ENCODE results near the gene SNRNP40.
"Not testable (repeated sequence)": the region's sequence is repeated elsewhere in the genome, so short reads cannot be mapped to it uniquely, and the experiment has no call there.

SNRNP40 gene

GRCh38 chr1:31273619-31274018, 23.0 kb downstream of the SNRNP40 start:
- DNase-seq, result no peak

- no peak for DNase-seq
Observed at GRCh38 chr1:31272369-31272768, 24.2 kb downstream of the SNRNP40 start.

- DNase-seq, result no peak
Observed at GRCh38 chr1:31266547-31266946, 30.0 kb downstream of the SNRNP40 start.

GRCh38 chr1:31264790-31265386, 31.7 kb downstream of the SNRNP40 start:
- no peak for DNase-seq

- no peak for DNase-seq
Observed at GRCh38 chr1:31263408-31263807, 33.2 kb downstream of the SNRNP40 start.

GRCh38 chr1:31262393-31262792, 34.2 kb downstream of the SNRNP40 start:
- DNase-seq, result not testable (repeated sequence)

GRCh38 chr1:31261916-31262315, 34.7 kb downstream of the SNRNP40 start:
- no peak for DNase-seq

GRCh38 chr1:31259746-31260145, 36.8 kb downstream of the SNRNP40 start:
- DNase-seq, result no peak

GRCh38 chr1:31258581-31258980, 38.0 kb downstream of the SNRNP40 start:
- DNase-seq, result no peak

GRCh38 chr1:31257213-31257612, 39.4 kb downstream of the SNRNP40 start:
- DNase-seq, result no peak

GRCh38 chr1:31249854-31250253, 46.7 kb downstream of the SNRNP40 start:
- no peak for DNase-seq

GRCh38 chr1:31248276-31248675, 48.3 kb downstream of the SNRNP40 start:
- DNase-seq, result no peak

GRCh38 chr1:31244326-31244725, 52.3 kb downstream of the SNRNP40 start:
- DNase-seq, result no peak

GRCh38 chr1:31243501-31244286, 52.9 kb downstream of the SNRNP40 start:
- DNase-seq, result no peak

- DNase-seq, result no peak
Observed at GRCh38 chr1:31241321-31241720, 55.3 kb downstream of the SNRNP40 start.

GRCh38 chr1:31239653-31240241, 56.8 kb downstream of the SNRNP40 start, which contains the start of gene NKAIN1:
NKAIN1 (minus strand) TSS chr1:31239887; CDS start chr1:31239547, 340 bp downstream.
- no peak for DNase-seq

GRCh38 chr1:31238986-31239613, 57.5 kb downstream of the SNRNP40 start:
- DNase-seq, result peak; percentile 8

- DNase-seq, result no peak
Observed at GRCh38 chr1:31238612-31238985, 58.0 kb downstream of the SNRNP40 start.

GRCh38 chr1:31234870-31235269, 61.7 kb downstream of the SNRNP40 start:
- no peak for DNase-seq

GRCh38 chr1:31234123-31234708, 62.4 kb downstream of the SNRNP40 start:
- no peak for DNase-seq

- DNase-seq, result no peak
Observed at GRCh38 chr1:31232689-31233088, 63.9 kb downstream of the SNRNP40 start.

- DNase-seq, result no peak
Observed at GRCh38 chr1:31231802-31232201, 64.8 kb downstream of the SNRNP40 start.

- DNase-seq, result no peak
Observed at GRCh38 chr1:31230378-31230777, 66.2 kb downstream of the SNRNP40 start.
